DND-41 (cell line): ENCODE data around the gene BCL7C.

ENCODE experiments used
- ATAC-seq: fragments of 200-7000 bp; cut with Tn5 transposase; 3 replicates; pipeline ENCODE4 v1.9.1; 2021; ENCODE audit warnings: low read depth; ENCODE audit not compliant: insufficient read depth
- DNase-seq: peaks from one replicate; pipeline ENCODE4 v3.0.0-alpha.2; 2020
- H2AFZ ChIP-seq: 2 replicates; pipeline ENCODE4 v1.6.0; 2012; ENCODE audit warnings: low read depth, low read length
- H3K27ac ChIP-seq: 2 replicates; pipeline ENCODE4 v1.5.1; 2012; ENCODE audit warnings: low read length, inconsistent platforms
- H3K27me3 ChIP-seq: fragments of 200-600 bp; sonication (generic); 2 replicates; pipeline ENCODE4 v1.6.0; 2012; ENCODE audit warnings: low read length, mild to moderate bottlenecking, inconsistent platforms; ENCODE audit not compliant: insufficient read depth, poor library complexity
- H3K36me3 ChIP-seq: 2 replicates; pipeline ENCODE4 v1.5.1; 2012; ENCODE audit warnings: low read length, inconsistent platforms; ENCODE audit not compliant: insufficient read depth
- H3K4me1 ChIP-seq: 2 replicates; pipeline ENCODE4 v1.5.1; 2012; ENCODE audit warnings: mild to moderate bottlenecking, low read length; ENCODE audit not compliant: insufficient read depth
- H3K4me2 ChIP-seq: 2 replicates; pipeline ENCODE4 v1.6.0; 2012; ENCODE audit warnings: mild to moderate bottlenecking, moderate library complexity, low read length, inconsistent platforms; ENCODE audit not compliant: insufficient read depth
- H3K4me3 ChIP-seq, 2 experiments: fragments of 200-600 bp in 1 of 2; shearing (Covaris generic) in 1 of 2; 2 replicates each; pipeline ENCODE4 v1.5.1; 2012 to 2016; ENCODE audit warnings: inconsistent platforms in 2 of 2, low read length in 2 of 2, mild to moderate bottlenecking in 2 of 2, low read depth in 1 of 2, moderate library complexity in 1 of 2
- H3K79me2 ChIP-seq: 2 replicates; pipeline ENCODE4 v1.6.0; 2012; ENCODE audit warnings: low read length, inconsistent platforms; ENCODE audit not compliant: insufficient read depth
- H3K9ac ChIP-seq: 2 replicates; pipeline ENCODE4 v1.6.0; 2012; ENCODE audit warnings: low read depth, mild to moderate bottlenecking, inconsistent platforms, low read length, moderate library complexity
- H3K9me3 ChIP-seq: 2 replicates; pipeline ENCODE4 v1.5.1; 2012; ENCODE audit warnings: low read length, moderate library complexity, mild to moderate bottlenecking, inconsistent platforms; ENCODE audit not compliant: insufficient read depth, severe bottlenecking
- H4K20me1 ChIP-seq: 2 replicates; pipeline ENCODE4 v1.6.0; 2012; ENCODE audit warnings: low read length; ENCODE audit not compliant: insufficient read depth
- EZH2 ChIP-seq: IDR thresholded peaks from 3 replicates; pipeline ENCODE4 v1.6.1; 2012; ENCODE audit warnings: borderline replicate concordance, low read depth, mild to moderate bottlenecking, moderate library complexity, low read length, inconsistent platforms; ENCODE audit not compliant: severe bottlenecking
- TF ChIP-seq, protein P1 (sequence below): IDR thresholded peaks from 2 replicates; pipeline ENCODE4 v1.5.1; 2012; ENCODE audit warnings: borderline replicate concordance, low read length, moderate library complexity, mild to moderate bottlenecking; ENCODE audit not compliant: poor library complexity, severe bottlenecking; ENCODE audit errors: extremely low read depth

Gene BCL7C

GRCh38 chr16:30923554-30924075 is 29.7 kb upstream of the BCL7C start, which contains the start of gene FBXL19:
FBXL19 (plus strand) TSS chr16:30923572; CDS start chr16:30925755, 2,183 bp downstream.
- Histone ChIP-seq H3K4me3 (peak within 1 kb of the TSS; percentile 48 to 80; a peak in 3 of 4 replicates), H4K20me1 (peaks cover 18% of the 10 kb centered on the region), H3K4me1 (peaks cover 49% of the 10 kb centered on the region), H3K9me3 (no peaks in the 10 kb centered on the region), H3K9ac (peak within 1 kb of the TSS; percentile 73), H3K4me2 (peak within 1 kb of the TSS; percentile 91), H3K36me3 (peaks cover 34% of the 10 kb centered on the region), H3K79me2 (peaks cover 31% of the 10 kb centered on the region), H3K27ac (peak within 1 kb of the TSS; percentile 95), H2AFZ (peak within 1 kb of the TSS; percentile 81), H3K27me3 (no peaks in the 10 kb centered on the region)
- peak; percentile 6 for ATAC-seq
- TF ChIP-seq, protein P1, sequence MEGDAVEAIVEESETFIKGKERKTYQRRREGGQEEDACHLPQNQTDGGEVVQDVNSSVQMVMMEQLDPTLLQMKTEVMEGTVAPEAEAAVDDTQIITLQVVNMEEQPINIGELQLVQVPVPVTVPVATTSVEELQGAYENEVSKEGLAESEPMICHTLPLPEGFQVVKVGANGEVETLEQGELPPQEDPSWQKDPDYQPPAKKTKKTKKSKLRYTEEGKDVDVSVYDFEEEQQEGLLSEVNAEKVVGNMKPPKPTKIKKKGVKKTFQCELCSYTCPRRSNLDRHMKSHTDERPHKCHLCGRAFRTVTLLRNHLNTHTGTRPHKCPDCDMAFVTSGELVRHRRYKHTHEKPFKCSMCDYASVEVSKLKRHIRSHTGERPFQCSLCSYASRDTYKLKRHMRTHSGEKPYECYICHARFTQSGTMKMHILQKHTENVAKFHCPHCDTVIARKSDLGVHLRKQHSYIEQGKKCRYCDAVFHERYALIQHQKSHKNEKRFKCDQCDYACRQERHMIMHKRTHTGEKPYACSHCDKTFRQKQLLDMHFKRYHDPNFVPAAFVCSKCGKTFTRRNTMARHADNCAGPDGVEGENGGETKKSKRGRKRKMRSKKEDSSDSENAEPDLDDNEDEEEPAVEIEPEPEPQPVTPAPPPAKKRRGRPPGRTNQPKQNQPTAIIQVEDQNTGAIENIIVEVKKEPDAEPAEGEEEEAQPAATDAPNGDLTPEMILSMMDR: no peak
- TF ChIP-seq EZH2: no peak
- no peak for DNase-seq

GRCh38 chr16:30922960-30923535 is 29.2 kb upstream of the BCL7C start:
- peak; percentile 74 for ATAC-seq
- peak overlapping the region; percentile 81 for H2AFZ ChIP-seq
- peak overlapping the region; percentile 73 for H3K9ac ChIP-seq

DNA sequence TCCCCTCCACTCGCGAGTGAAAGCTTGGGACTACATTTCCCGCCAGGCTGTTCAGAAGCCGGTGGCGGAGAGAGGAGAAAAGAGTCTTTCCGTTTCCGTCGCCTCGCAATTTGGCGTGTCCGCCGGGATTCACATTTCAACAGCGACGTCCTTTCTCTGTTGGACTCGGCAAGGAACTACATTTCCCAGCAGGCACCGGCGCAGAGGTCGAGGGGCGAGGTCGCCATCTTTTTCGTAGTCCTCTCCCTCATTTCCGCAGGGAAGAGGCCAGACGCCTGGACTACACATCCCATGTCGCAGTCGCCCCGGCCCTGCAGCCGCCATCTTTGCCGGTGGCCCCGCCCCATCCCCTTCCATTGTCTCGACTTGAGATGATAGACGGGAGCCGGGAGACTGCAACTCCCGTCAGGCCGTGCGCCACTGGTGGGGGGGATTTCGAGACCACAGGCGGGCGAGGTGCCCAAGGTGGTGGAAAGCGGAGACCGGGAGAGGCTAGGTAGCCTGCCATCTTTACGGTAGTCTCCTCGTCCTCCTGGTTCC is 28.6 kb upstream of the BCL7C start:
- TF ChIP-seq, protein P1: no peak
- TF ChIP-seq EZH2: no peak
- Histone ChIP-seq H3K36me3 (peaks cover 24% of the 10 kb centered on the region), H3K79me2 (peaks cover 31% of the 10 kb centered on the region), H2AFZ (peak overlapping the region; percentile 82), H3K9me3 (no peaks in the 10 kb centered on the region), H3K4me2 (peak overlapping the region; percentile 91), H3K9ac (peak overlapping the region; percentile 73), H4K20me1 (peaks cover 14% of the 10 kb centered on the region), H3K27me3 (no peaks in the 10 kb centered on the region), H3K4me3 (peak overlapping the region; percentile 48 to 80), H3K27ac (peak overlapping the region; percentile 95), H3K4me1 (peaks cover 45% of the 10 kb centered on the region)
- DNase-seq (peak; percentile 100), ATAC-seq (peak; percentile 77)

More at GRCh38 chr16:30922960-30923535, 29.2 kb upstream of the BCL7C start:
- H3K36me3 ChIP-seq: peaks cover 29% of the 10 kb centered on the region
- TF ChIP-seq, protein P1: no peak
- no peak for TF ChIP-seq EZH2
- peak; percentile 100 for DNase-seq
- peaks cover 17% of the 10 kb centered on the region for H4K20me1 ChIP-seq
- H3K27ac ChIP-seq: peak overlapping the region; percentile 95
- no peaks in the 10 kb centered on the region for H3K9me3 ChIP-seq
- peaks cover 49% of the 10 kb centered on the region for H3K4me1 ChIP-seq
- H3K79me2 ChIP-seq: peaks cover 31% of the 10 kb centered on the region
- H3K27me3 ChIP-seq: no peaks in the 10 kb centered on the region
- H3K4me3 ChIP-seq: peak overlapping the region; percentile 48 to 72; a peak in 3 of 4 replicates
- H3K4me2 ChIP-seq: peak overlapping the region; percentile 91
